HCT116 (cell line): ENCODE data around the gene ACER3. TPM values are rescaled to one million over a fixed set of nuclear protein-coding genes. Genes with fewer than 3 reads are reported as not detected.

ENCODE experiments used
- ATAC-seq: fragments of 200-7000 bp; cut with Tn5 transposase; 2 replicates; pipeline ENCODE4 v1.9.1; 2020; ENCODE audit warnings: mild to moderate bottlenecking, moderate library complexity
- BruUV-seq: library from RNA; stranded (reverse); fragments of 400-500 nt; replicated peaks from 2 replicates; lab custom pipeline; 2021; lab: Mats Ljungman, UMichigan
- CTCF ChIA-PET: fragments of 300-600 bp; sonication (Branson Sonifier 250); formaldehyde crosslinking; loops from one replicate; lab custom pipeline; 2021; ENCODE audit warnings: antibody characterized with exemption; lab: Charles Lee
- POLR2A ChIA-PET: fragments of 300-600, 350-600 bp; sonication (Branson Sonifier 250); formaldehyde crosslinking; loops from one replicate; lab custom pipeline; 2021; ENCODE audit warnings: antibody characterized with exemption; lab: Charles Lee
- RAD21 ChIA-PET, 2 experiments: fragments of 300-600 bp; sonication (Branson Sonifier 250); formaldehyde crosslinking; loops; one replicate each; lab custom pipeline; 2023; ENCODE audit warnings: low total read pairs in 2 of 2; ENCODE audit not compliant: uncharacterized antibody in 2 of 2, unreplicated experiment in 2 of 2, low non-redundant PET in 1 of 2; lab: Charles Lee
- DNase-seq: peaks from one replicate; pipeline ENCODE4 v3.0.0-alpha.2; 2010; ENCODE audit warnings: low read depth, low spot score
- H2AFZ ChIP-seq: fragments of 200-600 bp; shearing (Covaris generic), sonication (generic); 2 replicates; pipeline ENCODE4 v1.6.1; 2017; ENCODE audit warnings: low read depth, mixed run types, mixed read lengths, antibody characterized with exemption, low read length; ENCODE audit not compliant: poor library complexity, severe bottlenecking
- H3K27ac ChIP-seq: 2 replicates; pipeline ENCODE4 v1.5.1; 2012; ENCODE audit warnings: low read depth, low read length
- H3K27me3 ChIP-seq: fragments of 200-600 bp; sonication (generic); 2 replicates; pipeline ENCODE4 v1.6.1; 2016; ENCODE audit warnings: mixed run types, low read length, mixed read lengths; ENCODE audit not compliant: insufficient read depth
- H3K36me3 ChIP-seq, 2 experiments: fragments of 200-500 bp in 1 of 2; fragments of 200-600 bp in 1 of 2; sonication (Bioruptor generic) in 1 of 2; sonication (generic) in 1 of 2; 2 replicates each; pipeline versions ENCODE4 v1.5.1 to v1.6.1; 2014 to 2016; ENCODE audit warnings: low read length in 2 of 2, inconsistent platforms in 1 of 2, mixed read lengths in 1 of 2, mixed run types in 1 of 2; ENCODE audit not compliant: insufficient read depth in 2 of 2, control insufficient read depth in 1 of 2
- H3K4me1 ChIP-seq, 2 experiments: fragments of 200-600 bp in 1 of 2; sonication (generic) in 1 of 2; 2 replicates each; pipeline versions ENCODE4 v1.5.1 to v1.6.1; 2012 to 2017; ENCODE audit warnings: low read length in 2 of 2, inconsistent platforms in 1 of 2, mild to moderate bottlenecking in 1 of 2, mixed read lengths in 1 of 2, mixed run types in 1 of 2, moderate library complexity in 1 of 2; ENCODE audit not compliant: insufficient read depth in 2 of 2, control insufficient read depth in 1 of 2
- H3K4me2 ChIP-seq: fragments of 200-600 bp; sonication (generic); 2 replicates; pipeline ENCODE4 v1.6.1; 2017; ENCODE audit warnings: mixed run types, low read length, mixed read lengths
- H3K4me3 ChIP-seq, 2 experiments: fragments of 200-600 bp in 1 of 2; sonication (generic) in 1 of 2; replicated peaks in 1 of 2; 2 replicates each; pipeline ENCODE4 v1.5.1; 2011 to 2016; ENCODE audit warnings: low read length in 2 of 2, control low read depth in 1 of 2, low read depth in 1 of 2, mild to moderate bottlenecking in 1 of 2, mixed read lengths in 1 of 2, mixed run types in 1 of 2
- H3K79me2 ChIP-seq: fragments of 200-600 bp; sonication (generic); 2 replicates; pipeline ENCODE4 v1.6.1; 2017; ENCODE audit warnings: mild to moderate bottlenecking, mixed run types, low read length, moderate library complexity, mixed read lengths; ENCODE audit not compliant: insufficient read depth
- H3K9ac ChIP-seq: fragments of 200-600 bp; sonication (generic); 2 replicates; pipeline ENCODE4 v1.6.1; 2016; ENCODE audit warnings: low read length, mixed read lengths
- H3K9me2 ChIP-seq: fragments of 200-600 bp; sonication (generic), shearing (Covaris generic); 2 replicates; pipeline ENCODE4 v1.6.1; 2017; ENCODE audit warnings: mixed run types, mild to moderate bottlenecking, moderate library complexity; ENCODE audit not compliant: insufficient read depth
- H3K9me3 ChIP-seq, 2 experiments: fragments of 200-500 bp in 1 of 2; fragments of 200-600 bp in 1 of 2; sonication (Bioruptor generic) in 1 of 2; sonication (generic) in 1 of 2; 2 replicates each; pipeline ENCODE4 v1.6.1; 2014 to 2017; ENCODE audit warnings: low read length in 2 of 2, mixed read lengths in 2 of 2, inconsistent platforms in 1 of 2, low read depth in 1 of 2, mild to moderate bottlenecking in 1 of 2, mixed run types in 1 of 2, moderate library complexity in 1 of 2; ENCODE audit not compliant: control insufficient read depth in 1 of 2, insufficient read depth in 1 of 2
- H4K20me1 ChIP-seq: fragments of 200-600 bp; sonication (generic), shearing (Covaris generic); 2 replicates; pipeline ENCODE4 v1.6.1; 2017; ENCODE audit warnings: mixed run types, mild to moderate bottlenecking, moderate library complexity; ENCODE audit not compliant: insufficient read depth
- ATF3 ChIP-seq: IDR thresholded peaks from 2 replicates; pipeline ENCODE4 v1.6.1; 2012
- CEBPB ChIP-seq: IDR thresholded peaks from 2 replicates; pipeline ENCODE4 v1.6.1; 2012; ENCODE audit warnings: low read depth
- CTCF ChIP-seq, 3 experiments: fragments of 200-600 bp in 1 of 3; sonication (generic) in 1 of 3; IDR thresholded peaks in 2 of 3; conservative IDR thresholded peaks in 1 of 3; 2 replicates each; pipeline ENCODE4 v1.5.1; 2012 to 2017; ENCODE audit warnings: low read depth in 2 of 3, low read length in 2 of 3, antibody characterized with exemption in 1 of 3, borderline replicate concordance in 1 of 3, control low read depth in 1 of 3, mild to moderate bottlenecking in 1 of 3, mixed read lengths in 1 of 3, mixed run types in 1 of 3, moderate library complexity in 1 of 3; ENCODE audit not compliant: insufficient read depth in 1 of 3
- FOSL1 ChIP-seq: IDR thresholded peaks from 2 replicates; pipeline ENCODE4 v1.6.1; 2012; ENCODE audit warnings: low read depth
- RAD21 ChIP-seq: IDR thresholded peaks from 2 replicates; pipeline ENCODE4 v1.6.1; 2012; ENCODE audit warnings: low read depth, mild to moderate bottlenecking
- SP1 ChIP-seq: IDR thresholded peaks from 2 replicates; pipeline ENCODE4 v1.6.1; 2012; ENCODE audit warnings: low read depth
- SRF ChIP-seq: IDR thresholded peaks from 2 replicates; pipeline ENCODE4 v1.6.1; 2012; ENCODE audit warnings: low read depth
- ZBTB33 ChIP-seq: IDR thresholded peaks from 2 replicates; pipeline ENCODE4 v1.6.1; 2011; ENCODE audit warnings: mild to moderate bottlenecking, low read length, moderate library complexity; ENCODE audit not compliant: insufficient replicate concordance; ENCODE audit errors: extremely low read depth
- ZFX ChIP-seq: fragments of 450-650 bp; IDR thresholded peaks from 2 replicates; pipeline ENCODE4 v1.6.1; 2017
- intact Hi-C: fragments of 100-400 bp; cut with micrococcal nuclease; formaldehyde crosslinking; loops from 2 replicates; pipeline ENCODE4 v1.10.0; 2022
- total RNA-seq: library from RNA; stranded (reverse); gene quantifications from one replicate; pipeline ENCODE4 v1.2.1, GENCODE V29; 2021; ENCODE audit not compliant: unreplicated experiment

Gene ACER3
- total RNA-seq, 1 experiment from 2014 or later: 19.1 TPM

- TF ChIP-seq CTCF (IDR thresholded peaks at IDR 0.05 in 2 of 3, conservative IDR thresholded peaks at IDR 0.05 in 1 of 3; ENCODE audit: borderline replicate concordance in 1 of 3, insufficient read depth in 1 of 3, low read depth in 2 of 3, low read length in 2 of 3) (no peak), CEBPB (no peak), ZFX (no peak)
Observed at GRCh38 chr11:77068457-77069335, 208.0 kb downstream of the ACER3 start (continued).

GRCh38 chr11:77069336-77069968 lies 208.7 kb downstream of the ACER3 start:
- Histone ChIP-seq H3K79me2 (no peaks in the 10 kb centered on the region), H3K9ac (no peak overlapping the region), H3K36me3 (no peaks in the 10 kb centered on the region), H3K4me3 (no peak overlapping the region), H3K27ac (no peak overlapping the region), H3K4me2 (no peak overlapping the region), H4K20me1 (no peaks in the 10 kb centered on the region), H3K4me1 (peaks cover 30 to 44% of the 10 kb centered on the region in 2 experiments), H3K9me3 (no peaks in the 10 kb centered on the region), H3K27me3 (no peaks in the 10 kb centered on the region), H2AFZ (no peak overlapping the region), H3K9me2 (no peaks in the 10 kb centered on the region)
- DNase-seq (no peak), ATAC-seq (no peak)
- TF ChIP-seq FOSL1: no peak
- TF ChIP-seq ZBTB33: no peak
- no peak for TF ChIP-seq ATF3
- no peak for TF ChIP-seq RAD21
- no peak for TF ChIP-seq SP1
- no peak for TF ChIP-seq SRF
- POLR2A ChIA-PET: no interaction called here
- BruUV-seq: no TSS peak
- CTCF ChIA-PET: no interaction called here
- RAD21 ChIA-PET: no interaction called here
- intact Hi-C loops: no loop called here
